HG03575 (cell line): ENCODE measurements around the gene CALN1.

Experiments used
- ATAC-seq: cut with Tn5 transposase; IDR thresholded peaks from one replicate; pipeline ENCODE4 v1.9.1; 2021; ENCODE audit not compliant: unreplicated experiment, insufficient number of reproducible peaks, low FRiP score; ENCODE audit errors: extremely low read depth

The CALN1 gene

DNA sequence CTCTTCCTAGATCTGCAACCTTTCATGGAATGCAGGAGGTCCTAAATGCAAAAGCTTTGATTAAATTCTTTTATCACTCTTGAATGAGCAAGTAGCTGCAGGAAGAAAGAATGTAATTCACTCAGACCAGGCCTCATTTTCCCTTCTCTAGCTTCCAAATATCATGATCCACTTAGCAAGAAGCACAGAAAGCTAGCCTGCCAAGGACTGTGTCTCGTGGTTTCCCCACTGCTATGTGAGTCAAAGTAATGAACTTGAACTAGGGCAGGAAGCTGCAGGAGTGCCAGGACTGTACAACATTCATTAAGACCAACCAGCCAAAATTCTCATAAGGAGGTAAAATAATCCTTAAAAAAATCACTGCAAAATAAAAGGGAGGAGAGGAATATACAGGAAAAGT, 379.2 kb downstream of the CALN1 start:
- no peak for ATAC-seq

DNA sequence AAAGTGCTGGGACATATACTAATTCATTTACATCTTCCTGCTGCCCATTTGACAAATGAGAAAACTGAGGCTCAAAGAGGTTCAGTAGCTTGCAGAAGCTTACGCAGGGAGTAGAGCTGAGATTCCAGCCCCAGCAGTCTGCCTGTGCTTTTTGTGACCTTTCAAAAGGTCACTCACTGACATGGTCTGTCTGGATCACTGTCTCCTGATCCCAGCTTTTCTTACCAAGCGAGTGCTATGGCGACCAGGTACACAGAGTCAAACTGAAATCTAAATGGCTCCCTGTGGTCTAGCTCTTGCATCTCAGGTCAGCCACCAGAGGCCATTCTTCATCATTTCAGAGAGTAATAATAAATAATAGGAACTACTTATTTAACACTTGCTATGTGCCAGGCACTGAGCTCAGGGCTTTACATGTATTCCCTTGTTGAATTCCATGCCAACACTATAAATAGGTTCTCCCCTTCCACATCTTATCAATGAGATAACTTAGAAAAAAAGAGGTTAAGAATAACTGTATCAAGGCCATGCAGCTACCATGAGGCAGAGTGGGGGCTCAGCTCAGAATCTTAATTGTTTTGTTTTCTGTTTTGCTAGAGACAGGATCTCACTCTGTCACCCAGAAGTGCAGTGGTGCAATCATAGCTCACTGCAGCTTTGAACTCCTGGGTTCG, 381.0 kb downstream of the CALN1 start:
- ATAC-seq: no peak

GRCh38 chr7:72028267-72028666, 383.9 kb downstream of the CALN1 start:
- no peak for ATAC-seq

DNA sequence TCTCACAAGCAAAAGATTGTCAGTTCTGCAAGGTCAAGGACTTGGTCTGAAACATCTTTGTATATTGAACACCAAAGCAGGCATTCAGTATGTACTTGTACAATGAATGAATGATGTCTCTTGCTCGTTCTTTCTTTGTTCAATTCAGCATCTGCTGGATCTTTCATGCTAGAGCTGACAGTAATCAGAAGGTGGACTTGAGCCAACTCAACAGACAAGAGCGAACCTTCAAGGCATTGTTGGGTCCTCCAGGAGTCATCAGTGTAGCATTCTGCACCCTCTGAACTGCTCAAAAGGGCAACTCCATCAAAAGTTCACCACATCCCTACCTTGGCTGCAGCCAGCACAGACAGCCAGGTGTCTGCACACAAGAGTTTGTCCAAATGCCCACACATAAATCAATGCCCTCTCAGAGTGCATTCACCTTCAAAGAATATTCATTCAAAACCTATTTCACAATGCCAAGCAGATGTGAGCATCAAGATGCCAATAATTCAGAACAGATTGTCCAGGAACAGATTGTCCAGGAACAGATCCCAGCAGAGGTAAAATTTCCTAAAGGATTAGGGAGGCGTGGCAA, 386.7 kb downstream of the CALN1 start:
- ATAC-seq: no peak

DNA sequence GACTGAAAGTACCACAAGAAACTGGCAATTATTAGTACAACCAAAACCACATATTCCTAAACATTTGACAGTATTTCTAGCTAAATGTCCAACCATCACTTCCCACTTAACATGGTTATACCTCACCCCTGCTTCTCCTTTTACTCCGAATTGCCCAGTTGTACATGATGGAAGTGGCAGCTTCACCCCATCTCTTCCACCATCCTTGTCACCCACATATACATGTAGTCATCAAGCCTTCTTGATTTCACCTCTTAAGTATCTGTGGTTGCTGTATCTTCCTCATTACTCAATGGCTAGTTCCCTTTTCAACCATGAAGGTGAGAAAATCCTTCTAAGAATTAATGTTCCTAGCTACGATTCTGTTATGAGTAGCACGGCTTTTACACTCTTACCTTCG, 388.2 kb downstream of the CALN1 start:
- no peak for ATAC-seq

GRCh38 chr7:72021716-72022115, 390.4 kb downstream of the CALN1 start:
- no peak for ATAC-seq

- no peak for ATAC-seq
Measured at GRCh38 chr7:72020311-72020710, 391.8 kb downstream of the CALN1 start.

GRCh38 chr7:72019436-72019835, 392.7 kb downstream of the CALN1 start:
- no peak for ATAC-seq

- no peak for ATAC-seq
Measured at GRCh38 chr7:72017756-72018155, 394.4 kb downstream of the CALN1 start.

DNA sequence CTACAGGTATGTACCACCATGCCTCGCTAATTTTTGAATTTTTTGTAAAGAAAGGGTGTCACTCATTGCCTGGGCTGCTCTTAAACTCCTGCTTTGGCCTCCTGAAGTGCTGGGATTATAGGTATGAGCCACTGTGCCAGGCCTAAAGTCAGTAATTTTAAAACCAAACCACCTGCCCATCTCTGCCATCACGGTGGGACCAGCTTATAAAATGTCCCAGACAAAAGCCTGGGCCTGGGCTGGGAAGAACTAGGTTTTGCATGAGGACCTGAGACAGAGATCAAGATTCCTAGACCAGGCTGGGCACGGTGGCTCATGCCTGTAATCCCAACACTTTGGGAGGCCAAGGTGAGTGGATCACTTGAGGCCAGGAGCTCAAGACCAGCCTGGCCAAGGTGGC, 395.6 kb downstream of the CALN1 start:
- ATAC-seq: no peak

DNA sequence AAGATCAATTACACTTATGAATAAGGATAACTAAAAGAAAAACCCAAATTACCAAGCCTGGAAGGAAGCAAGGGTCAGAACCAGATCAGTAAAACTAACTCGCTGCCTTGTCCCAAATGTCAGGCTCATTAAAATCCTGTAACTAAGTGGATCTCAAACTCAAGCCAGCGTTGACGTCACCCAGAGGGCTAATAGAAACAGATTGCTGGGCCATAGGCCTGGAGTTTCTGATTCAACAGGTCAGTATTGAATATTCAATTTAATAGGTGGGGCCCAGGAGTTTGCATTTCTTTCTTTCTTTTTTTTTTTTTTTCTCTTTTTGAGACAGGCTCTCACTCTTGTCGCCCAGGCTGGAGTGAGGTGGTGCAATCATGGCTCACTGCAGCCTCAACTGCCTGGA, 397.0 kb downstream of the CALN1 start:
- ATAC-seq: no peak

GRCh38 chr7:72007018-72007417, 405.1 kb downstream of the CALN1 start:
- no peak for ATAC-seq

GRCh38 chr7:72003236-72003635, 408.9 kb downstream of the CALN1 start:
- ATAC-seq: no peak

GRCh38 chr7:71996141-71996540, 416.0 kb downstream of the CALN1 start:
- no peak for ATAC-seq

GRCh38 chr7:71995111-71995510, 417.0 kb downstream of the CALN1 start:
- ATAC-seq: no peak

DNA sequence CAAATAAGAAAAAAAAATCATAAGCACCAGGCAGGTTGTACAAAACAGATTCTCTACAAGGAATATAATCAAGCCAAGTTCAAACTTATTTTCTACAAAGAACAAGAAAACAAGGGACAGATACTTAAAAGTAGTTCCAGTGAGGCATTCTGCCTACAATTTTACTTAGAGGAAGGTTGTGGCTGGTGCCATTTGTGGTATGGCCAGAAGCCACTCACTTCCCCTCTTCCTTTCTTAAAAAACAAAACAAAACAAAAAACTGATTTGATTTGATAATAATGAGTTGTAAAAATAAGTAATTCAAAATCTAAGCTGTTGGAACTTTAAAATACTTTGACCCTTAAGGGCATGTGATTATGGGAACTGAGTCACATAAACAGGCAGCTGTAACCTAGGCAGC, 420.6 kb downstream of the CALN1 start:
- ATAC-seq: no peak

DNA sequence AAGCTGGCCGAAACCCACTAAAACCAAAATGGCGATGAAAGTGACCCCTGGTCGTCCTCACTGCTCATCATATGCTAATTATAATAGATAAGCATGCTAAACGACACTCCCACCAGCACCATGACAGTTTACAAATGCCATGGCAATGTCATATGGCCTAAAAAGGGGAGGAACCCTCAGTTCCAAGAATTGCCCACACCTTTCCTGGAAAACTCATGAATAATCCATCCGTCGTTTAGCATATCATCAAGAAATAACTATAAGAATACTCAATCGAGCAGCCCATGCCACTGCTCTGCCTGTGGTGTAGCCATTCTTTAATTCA, 422.0 kb downstream of the CALN1 start:
- no peak for ATAC-seq

- ATAC-seq: no peak
Measured at GRCh38 chr7:71988201-71988600, 423.9 kb downstream of the CALN1 start.

DNA sequence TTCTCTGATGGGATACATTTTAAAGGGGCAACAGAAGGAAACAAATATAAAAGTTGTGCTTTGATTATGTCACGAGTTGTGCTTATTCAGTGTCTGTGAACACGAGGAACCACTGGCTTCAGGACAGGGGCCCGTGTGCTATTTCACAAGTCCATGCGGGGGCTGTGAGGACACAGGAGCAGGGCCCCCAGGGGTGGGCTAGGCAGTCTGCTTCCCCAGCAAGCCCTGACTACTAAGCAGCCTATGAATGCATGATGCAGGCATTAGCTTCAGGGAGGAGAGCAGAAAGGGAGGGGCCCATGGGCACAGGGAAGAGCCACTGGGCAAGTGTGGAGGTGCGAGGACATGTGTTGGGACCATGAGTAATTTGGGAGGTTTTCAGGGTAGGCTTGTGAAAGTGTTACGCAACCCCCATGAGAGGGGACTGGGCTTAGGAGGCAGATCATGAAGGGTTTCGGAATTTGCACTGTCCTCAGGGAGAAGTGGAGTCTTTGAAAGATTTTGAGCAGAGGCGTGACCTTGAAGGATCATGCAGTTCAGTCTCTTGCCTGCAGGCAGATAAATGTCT, 424.9 kb downstream of the CALN1 start:
- ATAC-seq: no peak

DNA sequence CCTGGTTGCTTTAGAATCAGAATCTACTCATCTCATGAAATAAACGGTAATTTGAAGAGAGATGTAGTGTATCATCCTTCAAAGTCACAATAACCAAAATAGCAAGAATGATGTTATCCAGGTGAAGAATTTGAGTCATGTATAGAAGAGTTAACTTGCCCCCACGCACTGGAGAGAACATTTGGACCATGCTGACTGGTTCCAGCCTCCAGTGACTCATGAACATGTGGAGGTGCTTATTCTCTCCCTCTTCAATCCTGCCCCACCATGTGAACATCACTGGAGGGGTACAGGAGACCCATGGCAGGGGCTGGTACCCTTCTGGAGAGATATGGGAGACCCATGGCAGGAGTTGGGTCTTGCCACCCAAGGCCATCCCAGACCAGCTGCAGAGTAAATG, 427.8 kb downstream of the CALN1 start:
- ATAC-seq: no peak

DNA sequence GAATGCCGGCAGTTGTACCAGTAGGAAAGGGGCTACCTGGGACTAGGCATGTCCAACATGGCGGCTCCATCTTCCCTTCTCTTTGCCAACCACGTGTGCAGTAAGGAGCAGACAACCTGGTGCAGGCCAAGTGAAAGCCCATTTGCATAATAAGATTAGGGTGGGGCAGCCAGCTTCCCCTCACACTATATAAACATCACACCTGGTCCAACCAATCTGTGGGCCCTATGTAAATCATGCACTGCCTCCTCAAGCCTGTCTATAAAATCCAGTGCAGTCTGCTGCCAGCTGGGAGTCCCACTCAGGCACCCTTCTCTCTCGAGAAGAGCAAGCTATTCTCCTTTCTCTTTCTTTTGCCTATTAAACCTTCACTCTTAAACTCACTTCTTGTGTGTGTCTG, 429.3 kb downstream of the CALN1 start:
- ATAC-seq: no peak
